GM21723 (cell line): ENCODE data around the gene STK32C.

ENCODE experiments used
- ATAC-seq: cut with Tn5 transposase; IDR thresholded peaks from one replicate; pipeline ENCODE4 v1.9.1; 2021; ENCODE audit warnings: mild to moderate bottlenecking, moderate library complexity; ENCODE audit not compliant: unreplicated experiment

The STK32C gene

GRCh38 chr10:132250481-132251475 lies 57.0 kb downstream of the STK32C start:
- no peak for ATAC-seq

GRCh38 chr10:132249824-132250375 lies 57.9 kb downstream of the STK32C start:
- no peak for ATAC-seq

GRCh38 chr10:132249226-132249724 lies 58.5 kb downstream of the STK32C start:
- no peak for ATAC-seq

GRCh38 chr10:132248455-132249225 lies 59.1 kb downstream of the STK32C start:
- ATAC-seq, result no peak

DNA sequence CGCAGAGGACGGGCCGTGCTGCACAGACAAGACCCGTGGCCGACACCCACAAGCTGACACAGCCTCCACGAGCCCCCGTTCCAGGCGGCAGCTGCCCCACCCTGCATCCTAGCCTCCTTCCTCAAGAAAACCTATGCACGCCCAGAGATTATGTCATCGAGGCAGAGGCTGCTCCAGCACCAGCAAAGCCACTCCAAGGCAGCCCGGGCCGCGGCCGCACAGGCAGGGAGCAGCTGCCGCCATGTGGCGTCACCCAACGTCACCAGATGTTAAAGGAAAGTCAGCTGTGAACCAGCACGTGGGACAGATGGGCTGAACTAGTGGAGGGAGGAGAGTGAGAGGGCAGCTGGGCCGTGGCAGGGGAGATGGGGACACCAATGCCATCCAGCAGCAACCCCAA lies 59.8 kb downstream of the STK32C start:
- no peak for ATAC-seq

DNA sequence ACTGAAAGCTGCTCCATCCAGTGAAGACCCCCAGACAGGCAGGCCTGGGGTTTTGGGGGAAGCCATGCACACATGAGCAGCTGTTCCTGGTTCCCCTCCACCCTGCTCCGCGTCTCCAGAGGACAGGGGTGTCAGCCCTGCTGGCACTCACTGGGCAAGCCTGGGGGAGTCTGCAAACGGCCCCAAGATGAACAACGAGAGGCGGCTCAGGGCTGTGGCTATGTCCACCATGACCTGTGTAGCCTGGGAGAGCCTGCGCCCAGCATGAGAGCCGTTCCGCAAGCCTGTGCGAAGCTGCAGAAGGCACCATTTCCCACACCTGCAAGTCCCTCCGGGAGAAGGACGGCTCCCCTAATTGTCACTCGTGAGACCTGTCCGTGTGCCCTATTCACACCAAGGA lies 61.5 kb downstream of the STK32C start:
- no peak for ATAC-seq

DNA sequence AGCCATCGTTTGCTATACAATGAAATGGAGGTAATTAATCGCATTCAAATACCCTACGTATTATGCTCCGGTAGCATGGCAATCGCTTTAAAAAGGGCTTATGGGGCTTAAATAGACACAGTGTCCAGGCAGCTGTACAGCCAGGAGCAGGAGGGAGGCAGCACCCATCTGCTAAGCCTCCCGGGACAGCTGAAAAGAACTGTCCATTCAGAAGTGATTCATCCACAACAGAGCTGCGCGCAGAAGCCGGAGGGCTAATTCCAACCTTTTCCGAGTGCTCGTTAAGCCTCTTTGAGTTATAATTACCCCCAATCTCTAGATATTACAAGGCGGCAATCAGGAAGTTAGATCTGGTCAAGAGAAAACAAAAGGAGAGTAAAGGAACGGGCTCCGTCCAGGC lies 62.7 kb downstream of the STK32C start:
- ATAC-seq, result no peak

DNA sequence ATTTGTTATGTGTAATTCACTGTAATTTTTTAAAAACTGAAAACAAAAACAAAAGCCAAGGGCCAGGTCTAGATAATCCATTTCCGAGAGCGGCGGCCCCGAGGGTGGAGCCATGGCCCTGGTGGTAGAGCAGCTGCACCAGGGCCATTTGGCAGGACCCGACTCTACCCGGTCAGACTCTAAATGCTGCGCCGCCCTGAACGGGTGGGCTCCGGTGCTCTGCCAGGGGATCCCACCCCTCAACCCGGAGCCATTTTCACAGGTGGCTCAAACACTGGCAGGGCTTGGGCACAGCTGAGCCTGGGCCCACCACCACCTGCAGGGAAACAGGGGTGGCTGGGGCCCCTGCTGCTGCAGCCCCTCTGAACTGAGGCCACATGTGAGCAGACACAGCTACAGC lies 64.1 kb downstream of the STK32C start:
- ATAC-seq, result no peak

- no peak for ATAC-seq
Observed at GRCh38 chr10:132243141-132243540, 64.6 kb downstream of the STK32C start.

DNA sequence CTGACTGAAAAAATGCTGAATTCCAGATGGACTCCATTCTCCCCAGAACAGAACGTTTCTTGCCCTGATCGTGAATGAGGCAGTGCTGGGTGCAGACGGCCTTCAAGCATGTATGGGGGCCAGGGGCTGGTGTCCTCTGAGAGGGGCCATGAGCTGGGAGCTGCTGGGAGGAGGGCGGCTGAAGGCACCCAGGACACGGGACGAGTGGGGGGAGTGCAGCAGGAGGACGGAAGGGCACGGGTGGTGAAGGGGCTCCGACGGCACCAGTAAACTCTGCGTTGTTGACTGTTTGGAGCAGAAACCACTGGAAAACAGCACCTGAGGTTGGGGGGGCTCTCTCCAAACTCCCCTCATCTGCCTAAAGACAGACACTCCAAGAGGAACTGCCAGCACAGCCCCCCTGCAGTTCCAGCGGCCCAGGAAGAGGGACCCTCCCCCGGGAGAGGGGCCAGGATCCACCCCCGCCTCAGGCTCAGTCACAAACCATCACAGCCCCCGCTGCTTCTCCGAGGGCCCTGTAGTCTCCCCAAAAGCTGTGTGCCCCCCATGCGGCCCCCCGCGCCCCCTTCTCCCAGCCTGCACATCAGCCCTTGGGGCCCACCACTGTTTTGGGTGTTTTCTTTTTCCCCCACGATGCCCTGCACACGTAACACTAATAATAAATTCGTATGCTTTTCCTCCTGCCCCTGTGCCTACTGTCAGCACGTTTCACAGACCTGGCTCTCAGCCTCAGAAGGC lies 65.5 kb downstream of the STK32C start:
- ATAC-seq, result no peak

- no peak for ATAC-seq
Observed at GRCh38 chr10:132241496-132241895, 66.3 kb downstream of the STK32C start.

DNA sequence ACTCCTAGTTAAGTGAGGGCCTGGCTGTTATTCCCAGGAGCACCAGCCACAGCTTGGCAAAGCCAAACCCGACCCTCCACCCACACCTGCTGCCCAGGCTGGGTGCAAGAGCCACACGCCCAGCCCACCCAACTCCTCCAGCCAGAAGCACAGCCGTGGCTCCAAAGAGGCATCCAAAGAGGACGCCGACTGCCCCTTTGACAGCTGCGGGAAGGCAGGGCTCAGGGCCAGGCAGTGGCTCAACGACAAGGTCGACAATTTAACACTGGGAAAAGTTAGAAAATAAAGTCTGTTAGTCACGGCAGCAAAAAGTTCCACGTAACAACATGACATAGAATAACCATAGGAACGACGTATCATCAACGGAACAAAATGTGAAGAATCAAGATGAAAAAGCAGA lies 66.7 kb downstream of the STK32C start:
- no peak for ATAC-seq

DNA sequence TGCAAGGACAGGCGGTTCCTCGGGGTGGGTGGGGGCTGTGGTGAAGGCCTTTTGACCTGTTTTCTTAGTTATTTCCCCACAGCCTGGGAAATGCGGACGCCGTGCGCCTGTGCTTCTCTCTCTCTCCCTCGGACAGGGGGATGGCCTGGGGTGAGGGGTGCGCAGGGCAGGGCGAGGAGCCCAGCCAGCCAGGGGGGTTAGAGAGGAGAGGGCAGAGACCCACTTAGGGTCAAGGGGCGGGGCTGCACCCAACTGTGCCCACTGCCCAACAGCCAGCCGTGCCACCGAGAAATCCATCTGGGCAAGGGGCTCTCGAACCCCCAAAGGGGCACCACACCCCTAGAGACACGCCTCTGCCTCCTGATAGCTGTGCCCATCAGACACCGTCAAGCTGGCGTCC lies 67.2 kb downstream of the STK32C start:
- no peak for ATAC-seq

GRCh38 chr10:132240156-132240555 lies 67.6 kb downstream of the STK32C start:
- ATAC-seq, result no peak

- no peak for ATAC-seq
Observed at GRCh38 chr10:132239126-132240031, 68.4 kb downstream of the STK32C start.

- no peak for ATAC-seq
Observed at GRCh38 chr10:132238371-132239125, 69.2 kb downstream of the STK32C start.

DNA sequence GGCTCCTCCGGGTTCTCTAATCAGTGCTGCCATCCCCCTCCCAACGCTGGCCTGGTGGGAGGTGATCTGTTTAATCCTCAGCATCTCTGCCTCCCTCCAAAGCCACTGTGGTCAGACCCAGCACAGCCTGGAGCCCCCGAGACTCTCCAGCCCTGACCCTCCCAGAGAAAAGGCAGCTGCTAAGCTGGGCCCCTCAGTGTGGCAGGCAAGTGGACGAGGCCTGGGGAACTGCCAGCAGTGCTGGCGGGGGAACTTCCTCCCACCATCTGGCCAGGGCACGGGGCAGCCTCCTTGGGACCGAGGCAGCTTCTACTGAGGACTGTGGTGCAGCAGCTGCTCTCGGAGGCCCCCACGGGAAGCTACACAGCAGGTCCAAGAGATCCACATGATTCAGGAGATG lies 69.9 kb downstream of the STK32C start:
- ATAC-seq, result no peak

GRCh38 chr10:132237396-132237795 lies 70.4 kb downstream of the STK32C start:
- no peak for ATAC-seq

DNA sequence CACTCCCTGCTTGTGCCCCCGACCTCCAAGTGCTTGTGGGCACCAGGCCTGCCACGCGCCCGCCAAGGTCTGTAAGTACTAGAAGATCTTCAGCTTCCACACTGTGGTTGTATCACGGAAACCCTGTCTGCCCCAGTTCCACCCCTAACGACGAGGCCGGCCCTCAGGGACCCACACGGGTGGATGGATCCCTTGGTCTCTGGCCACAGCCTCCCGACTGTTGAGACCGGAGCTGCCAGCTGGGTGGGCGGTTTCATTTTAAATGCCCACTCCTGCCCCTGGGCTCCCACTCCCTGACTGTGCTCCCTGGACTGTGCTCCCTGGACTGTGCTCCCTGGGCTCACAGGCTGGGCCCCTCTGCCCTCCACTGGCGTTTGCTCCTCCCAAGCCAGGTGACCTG lies 70.9 kb downstream of the STK32C start:
- no peak for ATAC-seq
